Neural progenitor cell (in vitro differentiated cells): ENCODE results near the gene ITGAX. TPM values are rescaled to one million over a fixed set of nuclear protein-coding genes. Genes with fewer than 3 reads are reported as not detected.

Experiments
- DNase-seq: peaks from one replicate; pipeline ENCODE4 v3.0.0-alpha.2; 2016; ENCODE audit warnings: low spot score
- H2AFZ ChIP-seq: fragments of 200-600 bp; sonication (generic); replicated peaks from 2 replicates; pipeline ENCODE4 v1.6.1; 2016; ENCODE audit warnings: antibody characterized with exemption
- H3F3A ChIP-seq: fragments of 200-600 bp; sonication (generic); 2 replicates; pipeline ENCODE4 v1.6.1; 2016; ENCODE audit warnings: antibody characterized with exemption, low read depth
- H3K27ac ChIP-seq: fragments of 200-600 bp; sonication (generic); 2 replicates; pipeline ENCODE4 v1.5.1; 2016; ENCODE audit warnings: mild to moderate bottlenecking
- H3K27me3 ChIP-seq: fragments of 200-600 bp; sonication (generic); 2 replicates; pipeline ENCODE4 v1.6.1; 2016; ENCODE audit warnings: mild to moderate bottlenecking, moderate library complexity
- H3K36me3 ChIP-seq: fragments of 200-600 bp; sonication (generic); 2 replicates; pipeline ENCODE4 v1.5.1; 2016
- H3K4me1 ChIP-seq: fragments of 200-600 bp; sonication (generic); 2 replicates; pipeline ENCODE4 v1.6.1; 2016; ENCODE audit warnings: mixed run types
- H3K4me2 ChIP-seq: fragments of 200-600 bp; sonication (generic); 2 replicates; pipeline ENCODE4 v1.6.1; 2016
- H3K4me3 ChIP-seq: fragments of 200-600 bp; sonication (generic); 2 replicates; pipeline ENCODE4 v1.5.1; 2016
- H3K79me2 ChIP-seq: fragments of 200-600 bp; sonication (generic); 2 replicates; pipeline ENCODE4 v1.6.1; 2016; ENCODE audit warnings: low read depth
- H3K9ac ChIP-seq: fragments of 200-600 bp; sonication (generic); 2 replicates; pipeline ENCODE4 v1.6.1; 2016
- H3K9me3 ChIP-seq: fragments of 200-600 bp; sonication (generic); 2 replicates; pipeline ENCODE4 v1.5.1; 2016; ENCODE audit warnings: low read depth
- H4K20me1 ChIP-seq: fragments of 200-600 bp; sonication (generic); 2 replicates; pipeline ENCODE4 v1.6.1; 2016; ENCODE audit warnings: low read depth
- H3K27ac Mint-ChIP-seq: 3 replicates; pipeline ENCODE4 v1.8.0; 2021; ENCODE audit warnings: mixed read lengths
- H3K27me3 Mint-ChIP-seq: 2 replicates; pipeline ENCODE4 v1.8.0; 2022; ENCODE audit warnings: low read depth, mild to moderate bottlenecking, inconsistent platforms, moderate library complexity, mixed read lengths; ENCODE audit not compliant: insufficient read depth
- H3K36me3 Mint-ChIP-seq: 3 replicates; pipeline ENCODE4 v1.8.0; 2021; ENCODE audit warnings: mixed read lengths
- H3K4me1 Mint-ChIP-seq: 3 replicates; pipeline ENCODE4 v1.8.0; 2021; ENCODE audit warnings: mixed read lengths
- H3K4me3 Mint-ChIP-seq: 3 replicates; pipeline ENCODE4 v1.8.0; 2021; ENCODE audit warnings: mild to moderate bottlenecking, moderate library complexity, mixed read lengths
- H3K9me3 Mint-ChIP-seq: 3 replicates; pipeline ENCODE4 v1.8.0; 2020; ENCODE audit warnings: mixed read lengths
- CTCF ChIP-seq: fragments of 200-600 bp; sonication (generic); IDR thresholded peaks from 2 replicates; pipeline ENCODE4 v1.5.1; 2017; ENCODE audit warnings: antibody characterized with exemption, mild to moderate bottlenecking
- EZH2 ChIP-seq: fragments of 200-600 bp; sonication (generic); IDR thresholded peaks from 2 replicates; pipeline ENCODE4 v1.6.1; 2017; ENCODE audit warnings: antibody characterized with exemption, mild to moderate bottlenecking, moderate library complexity
- EZH2phosphoT487 ChIP-seq: fragments of 200-600 bp; sonication (generic); IDR thresholded peaks from 2 replicates; pipeline ENCODE4 v1.6.1; 2017; ENCODE audit warnings: antibody characterized with exemption
- total RNA-seq: library from RNA; depleted of rRNA; stranded (reverse); fragments of >200 nt; gene quantifications from 2 replicates; pipeline ENCODE4 v1.2.3, GENCODE V29; 2015; ENCODE audit warnings: low replicate concordance

ITGAX gene
- total RNA-seq, 1 donor from 2014 or later, result not detected

DNA sequence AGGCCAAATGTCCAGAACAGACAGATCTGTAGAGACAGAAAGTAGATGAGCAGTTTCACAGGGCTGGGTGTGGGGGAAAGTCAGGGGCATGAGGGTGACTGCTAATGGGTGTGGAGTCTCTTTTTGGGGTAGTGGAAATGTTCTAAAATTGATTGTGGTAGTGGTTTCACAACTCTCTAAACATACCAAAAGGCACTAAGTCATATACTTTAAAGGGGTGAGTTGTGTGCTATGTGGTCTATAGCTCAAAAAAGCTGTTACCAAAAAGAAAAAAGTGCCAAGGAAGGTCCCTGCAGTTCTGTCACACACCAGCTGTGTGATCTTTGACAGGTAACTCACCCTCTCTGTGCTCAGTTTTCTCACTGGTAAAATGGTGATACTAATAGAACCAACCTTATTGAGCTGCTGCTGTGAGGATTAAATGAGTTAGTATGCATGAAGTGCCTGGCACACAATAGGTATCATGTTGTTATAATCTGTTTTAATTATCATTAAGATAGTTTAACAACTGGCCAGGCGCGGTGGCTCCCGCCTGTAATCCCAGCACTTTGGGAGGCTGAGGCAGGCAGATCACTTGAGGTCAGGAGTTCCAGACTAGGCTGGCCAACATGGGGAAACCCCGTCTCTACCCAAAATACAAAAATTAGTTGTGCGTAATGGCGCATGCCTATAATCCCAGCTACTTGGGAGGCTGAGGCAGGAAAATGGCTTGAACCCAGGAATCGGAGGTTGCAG lies 10.3 kb downstream of the ITGAX start:
- Histone ChIP-seq H3K9me3 (no peaks in the 10 kb centered on the region), H3K27me3 (no peaks in the 10 kb centered on the region), H3K4me2 (no peak overlapping the region), H2AFZ (no peak overlapping the region), H3K79me2 (no peaks in the 10 kb centered on the region), H3K4me3 (no peak overlapping the region), H3F3A (no peaks in the 10 kb centered on the region), H3K27ac (no peak overlapping the region), H3K4me1 (no peaks in the 10 kb centered on the region), H4K20me1 (no peaks in the 10 kb centered on the region), H3K9ac (no peak overlapping the region), H3K36me3 (no peaks in the 10 kb centered on the region)
- DNase-seq, result no peak
- Mint-ChIP-seq H3K27ac (no peak overlapping the region), H3K27me3 (peaks cover 13% of the 10 kb centered on the region), H3K9me3 (peaks cover 5% of the 10 kb centered on the region), H3K36me3 (no peaks in the 10 kb centered on the region), H3K4me1 (peaks cover 8% of the 10 kb centered on the region), H3K4me3 (no peak overlapping the region)
- TF ChIP-seq EZH2phosphoT487 (no peak), CTCF (no peak), EZH2 (no peak)

- Mint-ChIP-seq H3K4me3 (no peak overlapping the region), H3K27ac (no peak overlapping the region), H3K27me3 (peaks cover 14% of the 10 kb centered on the region), H3K4me1 (peaks cover 14% of the 10 kb centered on the region), H3K9me3 (peaks cover 5% of the 10 kb centered on the region), H3K36me3 (no peaks in the 10 kb centered on the region)
- no peaks in the 10 kb centered on the region for H3K9me3 ChIP-seq
- H3K27me3 ChIP-seq, result no peaks in the 10 kb centered on the region
- DNase-seq, result no peak
- no peaks in the 10 kb centered on the region for H3K79me2 ChIP-seq
- H3K4me2 ChIP-seq, result no peak overlapping the region
- H3K36me3 ChIP-seq, result no peaks in the 10 kb centered on the region
- no peak overlapping the region for H3K4me3 ChIP-seq
- H3F3A ChIP-seq, result no peaks in the 10 kb centered on the region
- H3K9ac ChIP-seq, result no peak overlapping the region
- no peak overlapping the region for H2AFZ ChIP-seq
- TF ChIP-seq EZH2, result no peak
- TF ChIP-seq CTCF, result no peak
- no peak for TF ChIP-seq EZH2phosphoT487
- H3K27ac ChIP-seq, result no peak overlapping the region
- H3K4me1 ChIP-seq, result no peaks in the 10 kb centered on the region
- H4K20me1 ChIP-seq, result no peaks in the 10 kb centered on the region
These were observed 12.9 kb downstream of the ITGAX start for GRCh38 chr16:31367853-31368252.

DNA sequence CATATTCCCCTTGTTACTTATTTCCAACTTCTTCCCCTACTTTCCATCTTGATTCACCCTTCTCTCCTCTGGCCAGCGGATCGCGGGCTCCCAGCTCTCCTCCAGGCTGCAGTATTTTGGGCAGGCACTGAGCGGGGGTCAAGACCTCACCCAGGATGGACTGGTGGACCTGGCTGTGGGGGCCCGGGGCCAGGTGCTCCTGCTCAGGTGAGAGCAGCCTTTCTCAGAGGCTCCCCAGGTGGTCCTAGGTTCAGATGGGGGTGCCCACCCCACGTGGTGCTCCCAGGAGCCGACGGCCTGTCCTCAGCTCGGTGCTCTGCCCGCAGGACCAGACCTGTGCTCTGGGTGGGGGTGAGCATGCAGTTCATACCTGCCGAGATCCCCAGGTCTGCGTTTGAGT lies 16.0 kb downstream of the ITGAX start:
- no peak for DNase-seq
- Histone ChIP-seq H3K79me2 (no peaks in the 10 kb centered on the region), H3K9me3 (no peaks in the 10 kb centered on the region), H3K4me2 (no peak overlapping the region), H3K9ac (no peak overlapping the region), H3K4me1 (no peaks in the 10 kb centered on the region), H3K27me3 (no peaks in the 10 kb centered on the region), H3K27ac (no peak overlapping the region), H3K36me3 (no peaks in the 10 kb centered on the region), H2AFZ (no peak overlapping the region), H4K20me1 (no peaks in the 10 kb centered on the region), H3F3A (no peaks in the 10 kb centered on the region), H3K4me3 (no peak overlapping the region)
- H3K27ac Mint-ChIP-seq, result no peak overlapping the region
- H3K9me3 Mint-ChIP-seq, result peaks cover 5% of the 10 kb centered on the region
- H3K4me1 Mint-ChIP-seq, result peaks cover 14% of the 10 kb centered on the region
- peaks cover 16% of the 10 kb centered on the region for H3K27me3 Mint-ChIP-seq
- no peaks in the 10 kb centered on the region for H3K36me3 Mint-ChIP-seq
- no peak overlapping the region for H3K4me3 Mint-ChIP-seq
- TF ChIP-seq EZH2phosphoT487 (no peak), CTCF (no peak), EZH2 (no peak)
